Suprapubic skin (tissue), 4 donors: ENCODE data around the gene NFIB.

Experiments
- CTCF ChIP-seq, 2 donors: fragments of 200-600 bp in 1 of 2; fragments of 450-650 bp in 1 of 2; sonication (generic) in 1 of 2; IDR thresholded peaks; one replicate each; pipeline ENCODE4 v1.5.1; 2016 to 2019; ENCODE audit warnings: antibody characterized with exemption in 2 of 2, mild to moderate bottlenecking in 1 of 2, moderate library complexity in 1 of 2
- EP300 ChIP-seq: sonication (generic); formaldehyde crosslinking; IDR thresholded peaks from one replicate; pipeline ENCODE4 v1.6.1; 2017; ENCODE audit warnings: antibody characterized with exemption
- POLR2A ChIP-seq, 2 donors: fragments of 450-650 bp; IDR thresholded peaks; one replicate each; pipeline ENCODE4 v1.6.1; 2017; ENCODE audit warnings: antibody characterized with exemption in 2 of 2, mild to moderate bottlenecking in 2 of 2, moderate library complexity in 2 of 2
- POLR2AphosphoS5 ChIP-seq, 3 donors: sonication (generic); formaldehyde crosslinking; IDR thresholded peaks; one replicate each; pipeline ENCODE4 v1.6.1; 2017; ENCODE audit warnings: antibody characterized with exemption in 3 of 3

- TF ChIP-seq CTCF (IDR thresholded peaks at IDR 0.05) (no peak), POLR2A (IDR thresholded peaks at IDR 0.05) (no peak), POLR2AphosphoS5 (IDR thresholded peaks at IDR 0.05) (no peak), EP300 (no peak)
These were observed 9.4 kb upstream of the NFIB start for GRCh38 chr9:14323083-14323971.
